ENCODE data around the gene NUDT16L1. TPM values are rescaled to one million over a fixed set of nuclear protein-coding genes. Genes with fewer than 3 reads are reported as not detected.

NUDT16L1 gene
- 27.3 TPM for total RNA-seq
- long read RNA-seq, transcript NUDT16L1-201 (3 exons, 1,349 nt): major isoform, 30 of 44 reads
- long read RNA-seq, transcript NUDT16L1-204 (3 exons, 1,406 nt): minor isoform, 7 of 44 reads
- long read RNA-seq, partial matches to known transcripts: 1 of 44 reads
- long read RNA-seq, other reads (novel, unspliced or antisense): 5 of 44 reads

- ATAC-seq (peak; percentile 96 to 97), DNase-seq (peak; percentile 98)
- Histone ChIP-seq H3K27ac (peak within 1 kb of the TSS; percentile 95), H3K4me3 (peak within 1 kb of the TSS; percentile 98), H3K4me1 (peaks cover 25% of the 10 kb centered on the region), H3K27me3 (ENCODE audit: low read depth) (no peaks in the 10 kb centered on the region), H3K36me3 (peaks cover 52% of the 10 kb centered on the region), H3K9me3 (no peaks in the 10 kb centered on the region)
- intact Hi-C loops (cut with DNase I): no loop called here
- peak; percentile 42 for TF ChIP-seq CTCF (IDR thresholded peaks at IDR 0.05)
Observed at GRCh38 chr16:4693296-4693955, at the start of gene NUDT16L1. Gene NUDT16L1 (plus strand): TSS chr16:4693562. CDS start chr16:4693727, 165 bp downstream.

- Histone ChIP-seq H3K4me3 (no peak overlapping the region), H3K36me3 (peaks cover 26% of the 10 kb centered on the region), H3K27me3 (ENCODE audit: low read depth) (no peaks in the 10 kb centered on the region), H3K9me3 (no peaks in the 10 kb centered on the region), H3K27ac (no peak overlapping the region), H3K4me1 (peaks cover 20% of the 10 kb centered on the region)
- no peak for TF ChIP-seq CTCF (IDR thresholded peaks at IDR 0.05)
- ATAC-seq (peak in 1 of 2 donors; percentile 22), DNase-seq (no peak)
- intact Hi-C loops (cut with DNase I): no loop called here
Observed at GRCh38 chr16:4646773-4647643, 46.4 kb upstream of the NUDT16L1 start.

- H3K4me1 ChIP-seq: peaks cover 26% of the 10 kb centered on the region
Observed at GRCh38 chr16:4647644-4647980, 45.8 kb upstream of the NUDT16L1 start.

GRCh38 chr16:4648917-4649316, 44.4 kb upstream of the NUDT16L1 start:
- TF ChIP-seq CTCF (IDR thresholded peaks at IDR 0.05): no peak
- H3K4me1 ChIP-seq: peaks cover 28% of the 10 kb centered on the region
- H3K4me3 ChIP-seq: no peak overlapping the region
- no peak overlapping the region for H3K27ac ChIP-seq
- peaks cover 45% of the 10 kb centered on the region for H3K36me3 ChIP-seq
- ATAC-seq (no peak), DNase-seq (no peak)
- H3K9me3 ChIP-seq: no peaks in the 10 kb centered on the region
- intact Hi-C loops (cut with DNase I): no loop called here
- H3K27me3 ChIP-seq (ENCODE audit: low read depth): no peaks in the 10 kb centered on the region

More at GRCh38 chr16:4647644-4647980, 45.8 kb upstream of the NUDT16L1 start:
- intact Hi-C loops (cut with DNase I): no loop called here
- Histone ChIP-seq H3K9me3 (no peaks in the 10 kb centered on the region), H3K27me3 (ENCODE audit: low read depth) (no peaks in the 10 kb centered on the region), H3K4me3 (no peak overlapping the region), H3K27ac (no peak overlapping the region), H3K36me3 (peaks cover 32% of the 10 kb centered on the region)
- ATAC-seq (no peak), DNase-seq (no peak)
- TF ChIP-seq CTCF (IDR thresholded peaks at IDR 0.05): no peak

GRCh38 chr16:4649744-4650442, 43.5 kb upstream of the NUDT16L1 start:
- DNase-seq: no peak
- Histone ChIP-seq H3K27me3 (ENCODE audit: low read depth) (no peaks in the 10 kb centered on the region), H3K27ac (no peak overlapping the region), H3K4me1 (peaks cover 31% of the 10 kb centered on the region), H3K9me3 (no peaks in the 10 kb centered on the region), H3K4me3 (no peak overlapping the region), H3K36me3 (peaks cover 54% of the 10 kb centered on the region)
- no peak for ATAC-seq
- no peak for TF ChIP-seq CTCF (IDR thresholded peaks at IDR 0.05)
- intact Hi-C loops (cut with DNase I): no loop called here
